Transverse colon (tissue), 4 donors: ENCODE measurements around the gene FBLN7.

Experiments used
- POLR2A ChIP-seq: fragments of 450-650 bp; IDR thresholded peaks from one replicate; pipeline ENCODE4 v1.6.1; 2016; ENCODE audit warnings: antibody characterized with exemption, mild to moderate bottlenecking, moderate library complexity
- POLR2AphosphoS5 ChIP-seq, 3 donors: sonication (generic); formaldehyde crosslinking; IDR thresholded peaks; one replicate each; pipeline ENCODE4 v1.6.1; 2016; ENCODE audit warnings: antibody characterized with exemption in 3 of 3
- TF ChIP-seq, protein P1 (sequence below), 5 experiments: fragments of 200-600 bp in 3 of 5; fragments of 450-650 bp in 2 of 5; sonication (generic) in 3 of 5; IDR thresholded peaks; 1 replicate in 2 of 5; 2 replicates in 3 of 5; pipeline ENCODE4 v1.5.1; 2016 to 2017; ENCODE audit warnings: antibody characterized with exemption in 5 of 5, inconsistent platforms in 3 of 5, mild to moderate bottlenecking in 2 of 5, moderate library complexity in 1 of 5

- TF ChIP-seq POLR2AphosphoS5 (IDR thresholded peaks at IDR 0.05) (no peak), POLR2A (no peak)
- TF ChIP-seq, protein P1, sequence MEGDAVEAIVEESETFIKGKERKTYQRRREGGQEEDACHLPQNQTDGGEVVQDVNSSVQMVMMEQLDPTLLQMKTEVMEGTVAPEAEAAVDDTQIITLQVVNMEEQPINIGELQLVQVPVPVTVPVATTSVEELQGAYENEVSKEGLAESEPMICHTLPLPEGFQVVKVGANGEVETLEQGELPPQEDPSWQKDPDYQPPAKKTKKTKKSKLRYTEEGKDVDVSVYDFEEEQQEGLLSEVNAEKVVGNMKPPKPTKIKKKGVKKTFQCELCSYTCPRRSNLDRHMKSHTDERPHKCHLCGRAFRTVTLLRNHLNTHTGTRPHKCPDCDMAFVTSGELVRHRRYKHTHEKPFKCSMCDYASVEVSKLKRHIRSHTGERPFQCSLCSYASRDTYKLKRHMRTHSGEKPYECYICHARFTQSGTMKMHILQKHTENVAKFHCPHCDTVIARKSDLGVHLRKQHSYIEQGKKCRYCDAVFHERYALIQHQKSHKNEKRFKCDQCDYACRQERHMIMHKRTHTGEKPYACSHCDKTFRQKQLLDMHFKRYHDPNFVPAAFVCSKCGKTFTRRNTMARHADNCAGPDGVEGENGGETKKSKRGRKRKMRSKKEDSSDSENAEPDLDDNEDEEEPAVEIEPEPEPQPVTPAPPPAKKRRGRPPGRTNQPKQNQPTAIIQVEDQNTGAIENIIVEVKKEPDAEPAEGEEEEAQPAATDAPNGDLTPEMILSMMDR (IDR thresholded peaks at IDR 0.05) = no peak
These were observed 45.7 kb upstream of the FBLN7 start for GRCh38 chr2:112092286-112093041.
